Hematopoietic multipotent progenitor cell treated with erythropoietin and hydrocortisone succinate and interleukin-3 and kit ligand, for 8 days (in vitro differentiated cells): Measurements from ENCODE around the gene AFF4.
A peak's percentile ranks its signal among the peaks of the same experiment; 100 is the strongest.

Experiments
- DNase-seq: peaks from one replicate; pipeline ENCODE4 v3.0.0-alpha.2; 2015

Gene AFF4

DNA sequence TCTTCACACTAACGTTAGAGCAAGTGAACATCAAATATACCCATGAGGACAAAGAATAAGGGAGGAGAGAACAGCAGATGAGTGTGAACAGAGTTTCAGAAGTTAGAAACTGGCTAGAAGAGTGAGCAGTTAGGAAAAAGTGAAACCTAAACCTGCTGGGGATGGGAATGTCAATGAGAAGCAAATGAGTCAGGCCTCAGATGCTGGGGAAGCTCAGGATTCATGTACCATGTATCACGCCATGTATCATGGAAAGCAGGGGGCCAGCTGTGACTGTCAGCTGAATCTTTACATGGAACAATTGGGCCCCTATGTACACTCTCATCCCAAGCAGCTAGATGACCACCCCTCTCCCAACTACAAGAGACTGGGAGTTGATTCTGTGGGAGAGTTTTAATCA is 113.4 kb downstream of the AFF4 start:
- DNase-seq = no peak

- DNase-seq = no peak
Measured at GRCh38 chr5:132849347-132849746, 114.1 kb downstream of the AFF4 start.

- no peak for DNase-seq
Measured at GRCh38 chr5:132848270-132848669, 115.2 kb downstream of the AFF4 start.

DNA sequence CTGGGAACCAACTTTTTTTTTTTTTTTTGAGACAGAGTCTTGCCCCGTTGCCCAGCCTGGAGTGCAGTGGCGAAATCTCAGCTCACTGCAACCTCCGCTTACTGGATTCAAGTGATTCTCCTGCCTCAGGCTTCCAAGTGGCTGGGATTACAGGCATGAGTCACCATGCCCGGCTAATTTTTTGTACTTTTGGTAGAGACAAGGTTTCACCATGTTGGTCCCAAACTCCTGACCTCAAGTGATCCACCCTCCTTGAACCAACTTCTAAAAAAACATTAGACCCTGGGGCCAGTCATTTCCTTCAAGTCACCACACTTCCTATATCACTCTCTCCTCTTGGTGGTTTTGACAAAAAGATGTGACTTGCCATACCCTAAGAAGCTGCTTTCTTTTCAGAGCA is 122.1 kb downstream of the AFF4 start:
- DNase-seq = no peak

- DNase-seq = no peak
Measured at GRCh38 chr5:132840896-132841295, 122.5 kb downstream of the AFF4 start.

DNA sequence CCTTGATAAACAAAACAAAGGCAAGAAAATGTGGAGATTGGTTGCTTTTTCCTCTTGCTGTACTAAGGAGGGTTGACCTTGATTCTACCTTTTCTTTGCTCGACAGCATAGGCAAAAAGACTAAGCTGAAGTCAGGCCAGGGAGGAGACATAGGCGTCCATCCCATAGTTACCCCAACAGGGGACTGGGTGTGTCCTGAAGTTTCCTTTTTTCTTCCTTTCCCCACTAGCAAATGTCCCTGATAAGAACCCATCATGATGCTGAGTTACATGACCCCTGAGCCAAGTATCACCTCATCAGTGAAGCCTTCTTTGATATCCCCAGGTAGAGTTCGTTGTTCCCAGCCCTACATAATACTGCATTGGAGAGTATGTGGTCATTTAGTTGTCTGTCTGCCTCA is 123.1 kb downstream of the AFF4 start:
- no peak for DNase-seq

- DNase-seq = no peak
Measured at GRCh38 chr5:132839426-132840301, 123.8 kb downstream of the AFF4 start.

- DNase-seq = no peak
Measured at GRCh38 chr5:132838516-132839282, 124.7 kb downstream of the AFF4 start.

DNA sequence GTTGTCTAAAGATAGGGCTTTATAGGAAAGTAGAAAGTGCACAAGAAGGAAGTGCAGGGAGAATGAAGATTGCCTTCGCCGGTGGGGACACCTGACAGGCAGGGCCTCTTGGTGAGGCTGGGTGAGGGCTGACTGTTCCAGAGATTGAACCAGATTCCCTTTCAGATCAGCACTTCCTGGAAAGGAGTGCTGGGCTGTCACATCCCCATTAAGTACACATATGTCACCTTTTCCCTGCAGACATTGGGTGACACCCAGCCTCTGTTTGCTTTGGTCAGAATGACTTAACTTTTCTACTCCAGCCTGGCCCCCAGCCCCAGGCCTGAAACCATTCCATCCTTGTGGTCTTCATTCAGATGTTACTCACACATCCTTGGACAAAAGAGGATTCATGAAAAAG is 125.6 kb downstream of the AFF4 start:
- DNase-seq = no peak

GRCh38 chr5:132836852-132837251 is 126.6 kb downstream of the AFF4 start:
- DNase-seq = no peak

DNA sequence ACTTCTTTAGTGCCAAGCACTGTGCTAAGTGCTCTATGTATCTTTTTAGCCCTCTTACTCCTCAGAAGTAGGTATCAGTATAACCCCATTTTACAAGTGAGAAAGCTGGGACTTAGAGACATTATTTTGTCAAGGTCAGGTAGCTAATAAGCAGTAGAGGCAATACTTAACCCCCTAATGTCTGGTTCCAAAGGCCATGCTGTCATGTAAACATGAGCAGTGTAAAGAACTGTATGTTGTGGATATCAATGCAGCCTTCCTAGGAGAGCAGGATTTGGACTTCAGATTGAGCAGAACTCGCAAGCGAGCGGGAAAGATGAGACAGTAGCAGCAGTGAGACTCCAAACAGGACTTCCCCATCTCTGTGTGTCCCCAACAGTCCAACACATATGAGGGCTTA is 129.4 kb downstream of the AFF4 start:
- no peak for DNase-seq

DNA sequence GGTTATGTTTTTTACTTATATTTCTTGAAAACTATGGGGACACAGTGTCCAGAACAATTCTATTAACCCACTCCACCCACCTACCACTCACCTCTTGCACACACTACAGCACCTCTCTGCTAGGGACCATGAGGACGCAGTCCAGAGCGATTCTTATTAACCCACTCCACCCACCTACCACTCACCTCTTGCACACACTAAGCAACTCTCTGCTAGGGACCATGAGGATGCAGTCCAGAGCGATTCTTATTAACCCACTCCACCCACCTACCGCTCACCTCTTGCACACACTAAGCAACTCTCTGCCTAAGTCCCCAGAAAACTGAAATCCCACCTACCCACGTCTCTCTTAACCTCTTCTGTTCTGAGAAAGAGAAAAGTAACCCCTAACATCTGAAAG is 130.8 kb downstream of the AFF4 start:
- DNase-seq = no peak

GRCh38 chr5:132831095-132831860 is 132.2 kb downstream of the AFF4 start:
- no peak for DNase-seq

- no peak for DNase-seq
Measured at GRCh38 chr5:132830436-132831094, 132.9 kb downstream of the AFF4 start, which contains the start of gene SHROOM1. SHROOM1 (minus strand) TSS chr5:132830647; CDS start chr5:132826140, 4,507 bp downstream.

DNA sequence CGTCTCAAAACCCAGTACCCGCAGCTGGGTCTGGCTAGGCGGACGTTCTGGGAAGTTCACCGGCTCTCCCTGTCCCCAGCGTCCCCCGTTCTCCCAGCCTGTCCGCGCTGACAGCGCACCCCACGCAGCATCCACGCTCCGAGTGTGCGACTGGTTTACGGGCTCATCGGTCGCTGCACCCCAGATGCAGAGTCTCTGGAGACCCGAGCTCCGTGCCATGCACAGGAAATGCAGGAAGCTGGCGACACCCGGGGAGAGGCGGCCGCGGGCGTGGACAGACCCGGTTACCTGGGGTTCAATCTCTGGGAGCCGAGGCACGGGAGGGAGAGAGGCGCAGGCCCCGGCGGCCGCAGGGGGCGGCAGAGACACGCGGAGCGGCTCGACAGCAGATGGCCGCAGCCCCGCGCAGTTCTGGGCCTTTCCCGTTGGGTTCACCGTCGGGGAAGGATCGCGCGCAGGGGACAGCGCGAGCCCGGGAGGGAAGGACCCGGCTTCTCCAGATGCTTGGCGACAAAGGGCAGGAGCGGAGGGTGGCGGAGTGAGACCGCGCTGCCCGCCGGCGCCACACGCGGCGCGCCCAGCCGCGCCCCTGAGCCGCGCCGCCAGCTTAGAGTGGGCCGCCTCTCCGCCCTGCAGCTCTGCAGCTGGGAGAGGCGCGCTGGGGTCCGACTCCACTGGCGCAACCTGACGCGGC is 133.5 kb downstream of the AFF4 start:
- DNase-seq = peak; percentile 58

- DNase-seq = no peak
Measured at GRCh38 chr5:132828846-132829494, 134.5 kb downstream of the AFF4 start.

DNA sequence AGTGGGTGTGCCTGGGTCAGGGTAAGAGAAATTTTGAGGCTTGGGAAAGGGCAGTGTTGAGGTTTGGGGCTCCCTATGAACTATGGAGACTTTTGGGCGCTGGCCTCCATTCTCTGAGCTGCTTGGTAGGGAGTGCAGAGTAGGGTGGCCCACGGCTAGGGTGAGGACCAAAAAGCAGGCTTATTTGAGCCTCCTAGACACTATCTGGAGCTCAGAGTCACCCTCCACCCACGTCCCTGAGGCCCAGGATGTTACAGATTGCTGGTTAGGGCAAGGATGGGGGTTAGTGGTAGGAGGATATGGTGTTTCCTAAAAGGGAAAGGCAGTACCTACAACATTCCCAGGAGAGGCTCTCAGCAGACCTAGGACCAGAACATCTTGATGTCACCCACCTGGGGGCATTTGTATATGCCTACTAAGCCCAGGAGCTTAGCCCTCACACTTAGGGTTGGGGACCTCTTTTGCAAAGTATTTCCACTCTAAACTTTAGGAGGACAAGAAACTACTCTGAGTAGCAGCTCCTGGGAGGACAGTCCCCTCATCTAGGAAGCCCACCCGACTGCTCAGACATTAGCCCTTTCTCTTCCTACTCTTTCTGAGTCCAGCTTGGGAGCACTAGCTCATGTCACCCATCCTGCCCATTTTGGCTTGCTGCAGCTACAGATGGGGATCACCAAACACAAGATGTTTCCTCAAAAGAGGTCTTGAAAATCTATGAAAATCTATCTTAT is 135.3 kb downstream of the AFF4 start:
- DNase-seq = no peak

- no peak for DNase-seq
Measured at GRCh38 chr5:132826424-132827082, 136.9 kb downstream of the AFF4 start.

- DNase-seq = no peak
Measured at GRCh38 chr5:132825834-132826391, 137.5 kb downstream of the AFF4 start.
